ENCODE results near the gene DCUN1D3. TPM values are rescaled to one million over a fixed set of nuclear protein-coding genes. Genes with fewer than 3 reads are reported as not detected.

The DCUN1D3 gene
- total RNA-seq, 2 donors from 2014 or later = 14.7 to 25.0 TPM

DNA sequence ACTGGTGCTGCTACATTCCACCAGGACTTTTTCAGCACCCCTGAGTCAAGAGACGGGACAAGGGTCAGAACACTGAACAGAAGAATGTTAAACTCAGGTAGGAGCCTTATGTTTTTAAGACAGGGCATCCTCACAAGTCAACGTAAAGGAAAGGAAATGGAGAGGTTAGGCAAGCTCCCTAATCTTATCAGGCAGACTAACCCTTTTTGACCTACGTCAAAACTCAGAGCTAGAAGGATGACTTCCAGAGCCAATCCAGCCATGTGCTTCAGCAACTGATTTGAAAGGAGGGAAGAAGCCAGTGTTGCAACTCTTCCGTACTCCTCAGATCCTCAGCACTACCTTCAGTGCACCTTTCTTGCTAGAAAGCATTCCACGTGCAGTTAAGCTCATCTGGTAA lies 47.0 kb downstream of the DCUN1D3 start:
- no peak overlapping the region for H3K27ac Mint-ChIP-seq
- ATAC-seq (replicated peaks) = no peak
- no peaks in the 10 kb centered on the region for H3K9me3 Mint-ChIP-seq
- no peaks in the 10 kb centered on the region for H3K27me3 Mint-ChIP-seq
- no peak overlapping the region for H3K4me3 Mint-ChIP-seq
- no peaks in the 10 kb centered on the region for H3K4me1 Mint-ChIP-seq
- peaks cover 18% of the 10 kb centered on the region for H3K36me3 Mint-ChIP-seq (ENCODE audit: low read depth)

DNA sequence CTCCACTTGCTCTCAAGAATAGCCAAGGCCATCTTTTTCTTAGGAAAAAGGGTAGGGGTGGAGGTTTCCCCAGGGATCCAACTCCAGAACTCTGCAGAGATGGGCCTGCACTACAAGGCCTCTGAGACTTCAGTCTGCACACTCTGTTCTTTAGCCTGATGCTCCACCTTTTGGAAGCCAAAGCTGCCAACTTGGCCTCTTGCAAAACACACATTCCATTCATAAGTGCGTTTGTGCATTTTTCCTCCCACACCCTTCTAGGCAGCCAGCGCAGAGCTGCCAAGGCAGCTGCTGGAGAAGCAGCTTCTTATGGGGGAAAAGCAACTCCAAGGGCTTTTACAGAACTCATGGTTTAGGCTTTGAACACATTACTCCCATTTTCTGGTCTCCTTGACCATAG lies 48.6 kb downstream of the DCUN1D3 start:
- H3K4me3 Mint-ChIP-seq = no peak overlapping the region
- no peak for ATAC-seq (replicated peaks)
- no peak overlapping the region for H3K27ac Mint-ChIP-seq
- H3K27me3 Mint-ChIP-seq = no peaks in the 10 kb centered on the region
- H3K36me3 Mint-ChIP-seq (ENCODE audit: low read depth) = peaks cover 11% of the 10 kb centered on the region
- no peaks in the 10 kb centered on the region for H3K9me3 Mint-ChIP-seq
- no peaks in the 10 kb centered on the region for H3K4me1 Mint-ChIP-seq

DNA sequence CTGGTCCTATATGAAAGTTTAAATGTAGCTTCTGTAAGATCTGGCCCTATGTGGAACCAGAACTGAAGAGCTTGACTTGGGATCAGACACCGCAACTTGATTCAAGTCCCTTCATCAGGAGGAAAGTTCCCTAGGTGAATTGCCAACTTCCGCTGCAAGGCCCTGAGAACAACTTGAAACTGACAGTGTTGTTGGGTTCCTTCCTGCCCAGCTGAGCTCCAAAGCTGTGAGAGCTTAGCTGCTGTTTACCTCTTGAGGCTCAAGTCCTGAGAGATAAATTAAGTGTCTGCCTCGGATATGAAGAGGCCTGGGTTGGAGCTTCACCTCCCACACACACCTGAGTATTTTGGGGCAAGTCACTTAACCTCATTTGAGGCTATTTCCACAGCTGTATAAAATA lies 49.2 kb downstream of the DCUN1D3 start:
- Mint-ChIP-seq H3K27me3 (no peaks in the 10 kb centered on the region), H3K4me3 (no peak overlapping the region), H3K9me3 (no peaks in the 10 kb centered on the region), H3K27ac (no peak overlapping the region), H3K4me1 (no peaks in the 10 kb centered on the region), H3K36me3 (ENCODE audit: low read depth) (peaks cover 11% of the 10 kb centered on the region)
- ATAC-seq (replicated peaks) = no peak

DNA sequence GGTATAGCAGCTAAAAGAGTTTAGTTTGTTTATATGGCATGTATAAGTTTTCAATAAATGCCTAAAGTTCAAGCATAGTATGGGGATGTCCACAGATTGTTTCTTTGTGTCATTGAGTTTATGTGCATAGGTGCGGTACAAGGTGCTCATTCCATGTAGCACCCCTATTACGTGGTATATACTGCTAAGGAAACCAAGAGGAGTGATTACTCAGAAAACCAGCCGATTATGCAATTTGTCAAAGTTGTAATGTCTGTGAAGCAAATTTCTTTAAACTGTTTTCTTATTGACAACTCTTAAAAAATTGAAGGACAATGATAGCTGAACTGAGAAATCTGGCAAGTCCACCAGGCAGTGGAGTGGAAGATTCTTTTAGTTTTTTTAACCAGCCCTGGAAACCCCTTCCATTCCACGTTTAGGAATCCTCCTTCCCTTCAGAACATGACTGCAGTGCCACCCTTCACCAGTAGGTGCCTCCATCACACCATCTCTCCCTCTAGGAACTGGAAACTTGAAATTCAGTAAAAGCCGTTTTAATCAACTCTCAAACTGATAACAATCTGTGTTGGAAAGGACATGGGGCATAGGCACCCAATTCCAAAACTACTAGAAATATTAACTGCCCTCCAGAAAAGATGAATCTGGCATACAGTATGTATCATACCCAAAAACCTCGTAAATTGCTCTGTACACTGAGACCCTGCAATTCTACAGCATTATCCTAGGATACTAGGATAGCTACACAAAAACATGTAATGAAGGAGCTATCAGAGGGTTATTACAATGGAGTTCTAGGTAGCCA lies 50.4 kb downstream of the DCUN1D3 start:
- peak; percentile 40 for ATAC-seq (replicated peaks)
- Mint-ChIP-seq H3K27me3 (no peaks in the 10 kb centered on the region), H3K4me3 (no peak overlapping the region), H3K36me3 (ENCODE audit: low read depth) (peaks cover under 1% of the 10 kb centered on the region), H3K4me1 (peaks cover 1% of the 10 kb centered on the region), H3K27ac (peak overlapping the region; percentile 22), H3K9me3 (no peaks in the 10 kb centered on the region)

DNA sequence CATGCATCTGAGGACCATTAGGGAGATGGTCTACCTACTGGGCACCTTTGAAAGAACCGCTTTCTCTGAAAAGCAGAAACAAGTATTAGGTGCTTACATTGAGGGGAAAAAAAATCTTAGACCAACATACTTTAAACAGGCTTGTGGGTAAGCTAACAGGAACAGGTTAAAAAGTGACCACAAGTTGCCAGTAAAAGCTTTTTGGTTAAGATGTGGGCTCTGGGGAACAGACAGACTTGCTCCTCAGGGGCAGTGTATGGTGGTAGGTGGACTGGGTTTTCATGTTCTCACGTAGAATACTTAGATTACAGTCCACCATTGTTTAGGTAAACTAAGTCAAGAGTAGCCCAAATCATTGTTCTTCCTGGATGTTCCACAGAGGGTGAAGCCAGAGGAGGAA lies 52.6 kb downstream of the DCUN1D3 start:
- ATAC-seq (replicated peaks) = no peak
- Mint-ChIP-seq H3K36me3 (ENCODE audit: low read depth) (no peaks in the 10 kb centered on the region), H3K27me3 (no peaks in the 10 kb centered on the region), H3K27ac (no peak overlapping the region), H3K4me1 (peaks cover 12% of the 10 kb centered on the region), H3K9me3 (no peaks in the 10 kb centered on the region), H3K4me3 (no peak overlapping the region)

DNA sequence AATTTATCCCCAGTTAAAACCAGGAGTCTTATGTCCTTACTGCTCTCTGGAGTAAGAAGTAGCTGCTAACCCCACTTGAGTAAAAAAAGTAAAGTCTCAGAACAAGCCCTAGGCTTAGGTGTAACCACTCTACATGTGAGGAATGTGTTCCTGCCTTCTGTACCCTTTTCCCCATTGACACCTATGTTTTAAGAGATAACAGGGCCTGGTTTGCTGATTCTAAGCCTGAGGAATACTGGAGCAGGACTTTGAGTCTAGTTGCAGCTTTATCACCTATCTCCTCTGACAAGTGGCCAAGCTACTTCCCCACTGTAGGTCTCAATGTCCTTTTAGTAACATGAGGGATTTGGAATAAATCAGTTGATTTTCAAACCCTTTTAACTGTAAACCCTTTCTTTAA lies 53.6 kb downstream of the DCUN1D3 start:
- peaks cover 12% of the 10 kb centered on the region for H3K4me1 Mint-ChIP-seq
- H3K9me3 Mint-ChIP-seq = no peaks in the 10 kb centered on the region
- H3K36me3 Mint-ChIP-seq (ENCODE audit: low read depth) = no peaks in the 10 kb centered on the region
- no peak overlapping the region for H3K27ac Mint-ChIP-seq
- no peak for ATAC-seq (replicated peaks)
- H3K27me3 Mint-ChIP-seq = no peaks in the 10 kb centered on the region
- H3K4me3 Mint-ChIP-seq = no peak overlapping the region

DNA sequence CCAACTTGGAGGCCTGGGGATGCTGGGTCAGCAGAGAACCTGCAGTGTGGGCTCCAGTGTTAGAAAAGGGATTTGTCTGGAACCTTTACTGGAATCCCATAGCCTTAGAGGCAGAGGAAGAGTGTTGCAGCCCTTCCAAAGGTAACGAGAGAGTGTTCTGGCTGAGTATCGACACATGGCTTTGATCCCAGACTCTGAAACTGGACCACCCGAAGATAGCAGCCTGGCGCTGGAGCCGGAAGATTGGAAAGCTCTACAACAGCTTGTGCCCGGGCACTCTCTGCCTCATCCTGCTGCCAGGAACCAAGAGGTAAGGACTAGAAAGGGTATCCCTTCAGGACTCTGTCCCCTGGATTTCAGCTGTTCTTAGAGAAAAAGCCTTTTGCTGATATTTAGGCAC lies 54.1 kb downstream of the DCUN1D3 start:
- H3K27me3 Mint-ChIP-seq = no peaks in the 10 kb centered on the region
- H3K27ac Mint-ChIP-seq = no peak overlapping the region
- ATAC-seq (replicated peaks) = no peak
- H3K36me3 Mint-ChIP-seq (ENCODE audit: low read depth) = no peaks in the 10 kb centered on the region
- no peak overlapping the region for H3K4me3 Mint-ChIP-seq
- no peaks in the 10 kb centered on the region for H3K9me3 Mint-ChIP-seq
- H3K4me1 Mint-ChIP-seq = peaks cover 12% of the 10 kb centered on the region

DNA sequence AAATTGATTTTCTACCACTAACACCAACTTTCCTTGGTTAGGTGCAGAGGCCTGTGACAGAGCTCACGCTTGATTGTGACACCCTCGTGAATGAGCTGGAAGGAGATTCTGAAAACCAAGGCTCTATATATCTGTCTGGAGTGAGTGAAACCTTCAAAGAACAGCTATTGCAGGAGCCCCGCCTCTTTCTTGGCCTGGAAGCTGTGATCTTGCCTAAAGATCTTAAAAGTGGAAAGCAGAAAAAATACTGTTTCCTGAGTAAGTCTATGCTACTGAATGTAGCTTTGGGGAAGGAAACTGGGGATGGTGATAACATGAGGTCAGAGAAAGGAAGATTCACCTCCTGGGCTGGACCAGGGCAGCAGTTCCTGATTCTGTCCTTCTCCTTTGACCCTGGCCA lies 55.6 kb downstream of the DCUN1D3 start:
- Mint-ChIP-seq H3K27ac (peak overlapping the region; percentile 74), H3K4me1 (peaks cover 12% of the 10 kb centered on the region), H3K9me3 (no peaks in the 10 kb centered on the region), H3K36me3 (ENCODE audit: low read depth) (no peaks in the 10 kb centered on the region), H3K27me3 (no peaks in the 10 kb centered on the region), H3K4me3 (peak overlapping the region; percentile 30)
- ATAC-seq (replicated peaks) = peak; percentile 71

DNA sequence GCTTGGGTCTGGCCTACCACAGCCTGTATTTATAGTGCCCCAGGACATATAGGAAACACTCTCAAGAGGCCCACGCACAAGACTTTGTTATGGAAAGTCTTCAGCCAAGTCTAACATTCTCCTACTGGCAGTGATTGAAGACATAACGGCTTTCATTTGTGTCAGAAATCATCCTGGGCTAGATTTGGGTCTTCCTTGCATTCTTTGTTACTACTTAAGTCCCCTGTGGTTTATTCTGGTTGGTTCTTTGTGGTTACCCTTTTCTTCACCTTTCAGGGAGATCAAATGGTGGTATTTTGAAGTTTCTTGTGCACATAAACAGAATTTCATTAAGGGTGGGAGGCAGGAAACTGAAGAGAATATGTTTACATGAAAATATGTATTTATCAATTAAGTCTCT lies 56.1 kb downstream of the DCUN1D3 start:
- H3K36me3 Mint-ChIP-seq (ENCODE audit: low read depth) = no peaks in the 10 kb centered on the region
- ATAC-seq (replicated peaks) = peak; percentile 35
- H3K4me1 Mint-ChIP-seq = peaks cover 12% of the 10 kb centered on the region
- peak overlapping the region; percentile 30 for H3K4me3 Mint-ChIP-seq
- no peaks in the 10 kb centered on the region for H3K27me3 Mint-ChIP-seq
- no peaks in the 10 kb centered on the region for H3K9me3 Mint-ChIP-seq
- H3K27ac Mint-ChIP-seq = peak overlapping the region; percentile 74

DNA sequence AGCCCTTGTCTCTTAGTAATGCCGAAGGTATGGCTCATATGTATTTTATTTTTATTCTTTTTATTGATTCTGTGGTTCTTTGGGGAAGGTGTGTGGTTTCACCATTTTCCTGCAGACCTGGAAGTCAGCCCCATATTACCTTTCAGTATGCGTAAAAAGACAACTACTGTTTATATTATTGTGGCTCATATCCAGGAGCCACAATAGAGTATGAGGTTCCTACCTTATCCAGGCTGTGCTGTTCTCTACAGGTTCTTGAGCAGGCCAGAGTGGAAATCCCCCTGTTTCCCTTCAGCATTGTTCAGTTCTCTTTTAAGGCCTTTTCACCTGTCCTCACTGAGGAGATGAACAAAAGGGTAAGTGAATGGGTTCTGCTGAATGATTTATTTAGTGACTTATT lies 60.7 kb downstream of the DCUN1D3 start:
- H3K27me3 Mint-ChIP-seq = no peaks in the 10 kb centered on the region
- H3K9me3 Mint-ChIP-seq = peaks cover 11% of the 10 kb centered on the region
- no peak for ATAC-seq (replicated peaks)
- no peak overlapping the region for H3K4me3 Mint-ChIP-seq
- peaks cover 8% of the 10 kb centered on the region for H3K4me1 Mint-ChIP-seq
- H3K36me3 Mint-ChIP-seq (ENCODE audit: low read depth) = peaks cover 14% of the 10 kb centered on the region
- no peak overlapping the region for H3K27ac Mint-ChIP-seq

DNA sequence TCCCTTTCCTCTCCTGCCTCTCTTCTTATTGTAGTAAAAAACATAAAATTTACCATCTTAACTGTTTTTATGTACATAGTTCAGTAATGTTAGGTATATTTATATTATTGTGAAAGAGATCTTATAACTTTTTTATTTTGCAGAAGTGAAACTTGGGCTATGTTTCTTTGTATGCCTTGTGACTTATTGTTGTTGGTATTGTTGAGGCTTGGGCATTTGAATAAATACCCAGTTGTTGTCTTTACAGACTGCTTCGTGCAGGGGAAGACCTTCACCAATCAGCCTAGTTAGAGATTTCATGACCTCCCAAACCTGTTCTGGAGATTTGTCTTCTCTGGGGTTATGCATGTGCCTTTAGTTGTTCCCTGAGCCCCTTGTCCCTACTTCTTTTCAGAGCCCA lies 61.9 kb downstream of the DCUN1D3 start:
- Mint-ChIP-seq H3K36me3 (ENCODE audit: low read depth) (peaks cover 14% of the 10 kb centered on the region), H3K4me1 (no peaks in the 10 kb centered on the region), H3K9me3 (peaks cover 13% of the 10 kb centered on the region), H3K4me3 (no peak overlapping the region), H3K27me3 (no peaks in the 10 kb centered on the region), H3K27ac (no peak overlapping the region)
- ATAC-seq (replicated peaks) = no peak

DNA sequence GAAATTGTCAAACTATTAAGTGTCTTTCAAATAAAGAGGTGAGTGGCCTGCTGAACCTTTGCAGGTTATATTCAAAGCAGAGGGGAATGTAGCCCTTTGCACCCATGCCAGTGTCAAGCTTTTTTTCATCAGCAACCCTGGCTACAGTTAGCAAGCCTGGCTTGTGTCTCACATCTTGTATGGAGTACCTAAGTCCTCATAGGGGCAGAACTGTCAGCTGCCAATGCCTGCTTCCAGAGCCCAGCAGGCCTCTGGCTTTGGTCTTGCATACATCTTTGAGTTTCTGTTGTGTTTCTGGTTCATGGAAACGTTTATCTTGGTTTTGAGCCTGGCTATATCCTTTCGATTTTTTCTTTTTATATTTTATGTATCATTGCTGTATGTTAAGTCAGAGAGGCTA lies 67.1 kb downstream of the DCUN1D3 start:
- H3K4me1 Mint-ChIP-seq = no peaks in the 10 kb centered on the region
- no peaks in the 10 kb centered on the region for H3K27me3 Mint-ChIP-seq
- no peak overlapping the region for H3K4me3 Mint-ChIP-seq
- H3K27ac Mint-ChIP-seq = no peak overlapping the region
- no peak for ATAC-seq (replicated peaks)
- peaks cover 14% of the 10 kb centered on the region for H3K36me3 Mint-ChIP-seq (ENCODE audit: low read depth)
- H3K9me3 Mint-ChIP-seq = peaks cover 13% of the 10 kb centered on the region

DNA sequence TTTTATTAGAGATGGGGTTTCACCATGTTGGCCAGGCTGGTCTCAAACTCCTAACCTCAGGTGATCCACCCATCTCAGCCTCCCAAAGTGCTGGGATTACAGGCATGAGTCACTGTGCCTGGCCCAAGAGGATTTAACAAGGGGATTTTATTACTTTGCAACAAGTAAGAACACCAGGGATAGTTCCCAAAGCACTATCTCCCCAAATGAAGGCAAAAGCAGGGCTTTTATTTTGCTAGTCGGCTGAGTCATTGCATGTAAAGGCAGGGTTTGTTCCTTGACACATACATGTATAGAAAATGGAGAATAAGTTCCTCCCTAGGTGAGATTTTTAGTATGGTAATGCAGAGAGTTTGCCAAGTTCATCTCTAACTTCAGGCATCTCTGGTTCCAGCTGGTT lies 69.8 kb downstream of the DCUN1D3 start:
- ATAC-seq (replicated peaks) = no peak
- H3K9me3 Mint-ChIP-seq = peaks cover 3% of the 10 kb centered on the region
- no peak overlapping the region for H3K27ac Mint-ChIP-seq
- H3K27me3 Mint-ChIP-seq = no peaks in the 10 kb centered on the region
- H3K36me3 Mint-ChIP-seq (ENCODE audit: low read depth) = peaks cover 4% of the 10 kb centered on the region
- H3K4me1 Mint-ChIP-seq = no peaks in the 10 kb centered on the region
- no peak overlapping the region for H3K4me3 Mint-ChIP-seq

DNA sequence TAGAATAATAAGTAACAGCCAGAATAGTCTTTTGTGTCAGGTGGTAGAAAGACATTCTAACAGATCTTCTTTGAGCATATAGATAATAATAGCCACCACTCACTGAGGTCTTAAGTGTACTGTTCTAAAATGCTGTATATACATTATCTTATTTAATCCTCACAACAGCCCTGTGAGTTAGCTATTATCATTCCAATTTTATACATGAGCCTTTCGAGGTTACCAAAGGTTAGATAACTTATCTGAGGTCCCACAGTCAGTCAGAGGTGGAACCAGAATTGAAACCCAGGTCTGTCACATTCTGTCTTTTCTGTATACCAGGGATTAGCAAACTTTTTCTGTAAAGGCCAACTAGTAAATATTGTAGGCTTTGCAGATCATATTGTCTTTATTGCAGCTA lies 70.6 kb downstream of the DCUN1D3 start:
- no peaks in the 10 kb centered on the region for H3K27me3 Mint-ChIP-seq
- H3K4me3 Mint-ChIP-seq = no peak overlapping the region
- H3K4me1 Mint-ChIP-seq = no peaks in the 10 kb centered on the region
- H3K27ac Mint-ChIP-seq = no peak overlapping the region
- no peak for ATAC-seq (replicated peaks)
- no peaks in the 10 kb centered on the region for H3K36me3 Mint-ChIP-seq (ENCODE audit: low read depth)
- H3K9me3 Mint-ChIP-seq = peaks cover 2% of the 10 kb centered on the region

DNA sequence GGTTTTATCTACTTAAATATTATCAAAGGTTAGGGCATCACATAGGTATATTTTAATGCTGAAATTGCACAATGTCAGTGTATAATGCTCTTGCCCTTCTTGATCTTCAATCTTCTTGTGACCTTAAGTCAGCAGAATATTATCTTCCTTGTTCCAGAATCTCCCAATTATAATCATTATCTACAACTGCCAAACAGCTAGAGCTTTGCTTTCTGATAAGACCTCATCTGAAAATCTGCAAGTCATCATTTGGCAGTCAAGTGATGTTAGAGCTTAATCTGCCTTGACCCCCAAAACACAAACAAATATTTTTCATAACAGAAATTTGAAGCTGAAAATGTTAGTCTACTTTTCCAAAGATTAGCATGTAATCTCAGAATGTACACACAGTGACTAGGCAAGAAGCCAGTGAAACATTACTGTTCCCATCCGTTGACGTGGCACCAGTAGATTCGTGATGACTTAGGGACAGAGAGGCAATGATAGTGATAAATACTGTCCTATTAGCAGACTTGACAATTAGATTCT lies 74.1 kb downstream of the DCUN1D3 start:
- H3K9me3 Mint-ChIP-seq = no peaks in the 10 kb centered on the region
- H3K27ac Mint-ChIP-seq = no peak overlapping the region
- H3K4me1 Mint-ChIP-seq = no peaks in the 10 kb centered on the region
- H3K27me3 Mint-ChIP-seq = no peaks in the 10 kb centered on the region
- no peak overlapping the region for H3K4me3 Mint-ChIP-seq
- peaks cover 3% of the 10 kb centered on the region for H3K36me3 Mint-ChIP-seq (ENCODE audit: low read depth)
- ATAC-seq (replicated peaks) = no peak

All from activated T-helper 17 cell treated with anti-CD3 and anti-CD28 coated beads, Interleukin-2, amount 50 U/mL, for 72 hours (primary cell).